A673 (cell line): ENCODE measurements around the gene DNAH1. TPM values are rescaled to one million over a fixed set of nuclear protein-coding genes. Genes with fewer than 3 reads are reported as not detected.

Experiments used
- BruUV-seq: library from RNA; stranded (reverse); fragments of 400-500 nt; replicated peaks from 2 replicates; lab custom pipeline; 2021; lab: Mats Ljungman, UMichigan
- CTCF ChIA-PET: fragments of 300-600 bp; sonication (Branson Sonifier 250); formaldehyde crosslinking; loops from one replicate; lab custom pipeline; 2022; ENCODE audit warnings: antibody characterized with exemption; lab: Charles Lee
- POLR2A ChIA-PET: fragments of 300-600 bp; sonication (Branson Sonifier 250); formaldehyde crosslinking; loops from one replicate; lab custom pipeline; 2022; ENCODE audit warnings: antibody characterized with exemption; ENCODE audit not compliant: low non-redundant PET; lab: Charles Lee
- DNase-seq: peaks from one replicate; pipeline ENCODE4 v3.0.0-alpha.2; 2015; ENCODE audit warnings: low spot score
- H3K27ac ChIP-seq: fragments of 200-600 bp; sonication (generic); 2 replicates; pipeline ENCODE4 v1.5.1; 2016; ENCODE audit warnings: mixed run types, low read depth, mild to moderate bottlenecking, mixed read lengths, antibody characterized with exemption, low read length; ENCODE audit not compliant: poor library complexity, severe bottlenecking
- H3K27me3 ChIP-seq: fragments of 200-600 bp; sonication (generic); replicated peaks from 2 replicates; pipeline ENCODE4 v1.6.1; 2017; ENCODE audit warnings: mixed run types, low read depth, mild to moderate bottlenecking, mixed read lengths, antibody characterized with exemption, low read length; ENCODE audit not compliant: insufficient read depth, poor library complexity
- H3K36me3 ChIP-seq: fragments of 200-600 bp; sonication (generic); 2 replicates; pipeline ENCODE4 v1.6.1; 2016; ENCODE audit warnings: mixed run types, mild to moderate bottlenecking, mixed read lengths, antibody characterized with exemption, low read length; ENCODE audit not compliant: insufficient read depth, poor library complexity, severe bottlenecking
- H3K4me1 ChIP-seq: fragments of 200-600 bp; sonication (generic); 2 replicates; pipeline ENCODE4 v1.6.1; 2017; ENCODE audit warnings: mixed run types, mild to moderate bottlenecking, mixed read lengths, antibody characterized with exemption, low read length; ENCODE audit not compliant: insufficient read depth, poor library complexity, severe bottlenecking
- H3K4me3 ChIP-seq: fragments of 200-600 bp; sonication (generic); 2 replicates; pipeline ENCODE4 v1.5.1; 2016; ENCODE audit warnings: low read depth, mixed run types, mild to moderate bottlenecking, mixed read lengths, low read length; ENCODE audit not compliant: poor library complexity, severe bottlenecking
- H3K9me3 ChIP-seq: fragments of 200-600 bp; sonication (generic); 2 replicates; pipeline ENCODE4 v1.6.1; 2016; ENCODE audit warnings: mixed run types, low read depth, mild to moderate bottlenecking, mixed read lengths, antibody characterized with exemption, low read length; ENCODE audit not compliant: poor library complexity, severe bottlenecking
- EZH2 ChIP-seq: fragments of 200-600 bp; sonication (generic); IDR thresholded peaks from 2 replicates; pipeline ENCODE4 v1.6.1; 2017; ENCODE audit warnings: borderline replicate concordance, low read depth, mild to moderate bottlenecking, mixed read lengths, antibody characterized with exemption, low read length; ENCODE audit not compliant: poor library complexity, severe bottlenecking
- intact Hi-C: fragments of 100-400 bp; cut with micrococcal nuclease; formaldehyde crosslinking; loops from one replicate; pipeline ENCODE4 v1.10.0; 2022; ENCODE audit not compliant: unreplicated experiment
- total RNA-seq: library from RNA; stranded (reverse); gene quantifications from 2 replicates; pipeline ENCODE4 v1.2.3, GENCODE V29; 2021
- TF ChIP-seq, protein P1 (sequence below): fragments of 300-800, 200-600 bp; sonication (generic); conservative IDR thresholded peaks from 2 replicates; pipeline ENCODE4 v1.5.1; 2017; ENCODE audit warnings: low read depth, mild to moderate bottlenecking, antibody characterized with exemption, low read length, moderate library complexity, mixed read lengths

The DNAH1 gene
- total RNA-seq, 1 experiment from 2014 or later, result 1.3 TPM

DNA sequence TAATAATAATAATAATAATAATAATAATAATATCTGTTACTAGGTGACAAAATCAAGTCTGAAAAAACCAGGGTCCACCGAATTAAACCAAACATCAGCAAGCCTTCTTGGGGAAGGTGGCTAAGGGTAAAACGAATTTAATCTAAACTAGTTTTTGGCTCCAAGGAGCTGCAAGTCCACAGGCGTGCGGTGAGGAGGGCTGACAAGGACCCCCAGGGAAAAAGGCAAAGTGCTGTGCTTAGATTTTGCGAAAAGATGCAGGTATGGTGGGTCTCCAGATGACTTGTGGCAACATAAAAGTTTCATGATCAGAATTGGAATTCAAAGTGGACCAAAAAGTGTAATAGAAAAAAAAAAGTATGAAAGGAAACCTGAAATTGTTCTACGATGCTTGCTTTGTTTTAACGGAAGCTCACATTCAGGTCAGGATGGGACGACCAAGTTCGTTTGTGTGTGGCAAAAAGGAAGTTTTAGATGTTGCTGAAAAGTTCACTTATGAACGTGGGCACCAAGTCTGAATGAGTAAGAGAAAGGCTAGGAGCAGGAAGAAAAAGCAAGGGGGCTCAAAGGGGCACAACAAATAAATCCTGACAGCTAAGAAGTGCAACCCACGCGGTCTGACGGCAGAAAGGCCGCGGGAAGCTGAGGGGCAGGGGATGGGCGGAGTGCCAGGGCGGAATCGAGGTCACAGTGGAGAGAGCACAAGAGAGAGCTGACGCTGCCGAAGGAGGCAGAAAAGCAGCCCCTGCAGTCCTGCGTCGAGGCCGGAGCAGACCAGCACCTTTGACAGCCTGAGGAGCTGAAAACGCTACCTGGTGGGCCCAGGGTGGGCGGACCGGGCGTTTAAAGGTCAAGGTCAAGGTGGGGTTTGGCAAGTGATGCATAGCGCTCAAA is 38.8 kb upstream of the DNAH1 start:
- POLR2A ChIA-PET, result interaction anchor here (1.1 kb wide), 1 partner anchor 43 kb away, joined by 3 read pairs; no protein-coding TSS in a partner anchor
- TSS peak; percentile 40 for BruUV-seq
- Histone ChIP-seq H3K27ac (peak overlapping the region; percentile 89), H3K27me3 (no peaks in the 10 kb centered on the region), H3K36me3 (no peaks in the 10 kb centered on the region), H3K4me1 (peaks cover 7% of the 10 kb centered on the region), H3K9me3 (no peaks in the 10 kb centered on the region), H3K4me3 (peak overlapping the region; percentile 74)
- CTCF ChIA-PET, result no interaction called here
- intact Hi-C loops, result loop anchor here (5.0 kb wide), 1 partner anchor 35 kb away; no protein-coding TSS in a partner anchor
- TF ChIP-seq, protein P1, sequence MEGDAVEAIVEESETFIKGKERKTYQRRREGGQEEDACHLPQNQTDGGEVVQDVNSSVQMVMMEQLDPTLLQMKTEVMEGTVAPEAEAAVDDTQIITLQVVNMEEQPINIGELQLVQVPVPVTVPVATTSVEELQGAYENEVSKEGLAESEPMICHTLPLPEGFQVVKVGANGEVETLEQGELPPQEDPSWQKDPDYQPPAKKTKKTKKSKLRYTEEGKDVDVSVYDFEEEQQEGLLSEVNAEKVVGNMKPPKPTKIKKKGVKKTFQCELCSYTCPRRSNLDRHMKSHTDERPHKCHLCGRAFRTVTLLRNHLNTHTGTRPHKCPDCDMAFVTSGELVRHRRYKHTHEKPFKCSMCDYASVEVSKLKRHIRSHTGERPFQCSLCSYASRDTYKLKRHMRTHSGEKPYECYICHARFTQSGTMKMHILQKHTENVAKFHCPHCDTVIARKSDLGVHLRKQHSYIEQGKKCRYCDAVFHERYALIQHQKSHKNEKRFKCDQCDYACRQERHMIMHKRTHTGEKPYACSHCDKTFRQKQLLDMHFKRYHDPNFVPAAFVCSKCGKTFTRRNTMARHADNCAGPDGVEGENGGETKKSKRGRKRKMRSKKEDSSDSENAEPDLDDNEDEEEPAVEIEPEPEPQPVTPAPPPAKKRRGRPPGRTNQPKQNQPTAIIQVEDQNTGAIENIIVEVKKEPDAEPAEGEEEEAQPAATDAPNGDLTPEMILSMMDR, result no peak
- no peak for TF ChIP-seq EZH2
- DNase-seq, result peak; percentile 17

DNA sequence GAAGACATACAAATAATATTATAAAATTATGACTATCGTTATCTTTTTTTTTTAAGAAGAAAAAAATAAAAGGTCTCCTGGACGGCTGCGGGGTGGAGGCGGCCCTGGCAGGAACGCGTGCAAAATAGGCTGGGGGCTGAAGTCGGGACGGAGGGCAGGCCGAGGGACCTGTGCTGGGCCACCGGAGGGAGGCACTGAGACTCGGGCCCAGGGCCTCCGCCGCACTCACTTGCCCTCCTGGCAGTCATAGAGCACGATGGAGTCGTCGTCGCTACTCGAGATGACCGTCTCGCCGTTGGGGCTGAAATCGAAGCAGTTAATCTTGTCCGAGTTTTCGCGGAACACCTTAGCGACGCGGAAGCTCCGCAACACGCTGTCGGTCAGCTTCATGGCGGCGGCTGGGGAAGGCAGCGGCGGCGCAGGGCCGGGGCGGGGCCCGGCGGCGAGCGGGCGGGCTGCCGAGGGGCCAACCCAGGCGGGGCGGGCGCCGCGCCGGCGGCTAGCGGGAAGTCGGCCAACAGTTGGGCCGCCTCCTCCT is 38.1 kb upstream of the DNAH1 start:
- ChIA-PET POLR2A (interaction anchor here (1.1 kb wide), 1 partner anchor 42 kb away, joined by 3 read pairs; no protein-coding TSS in a partner anchor), CTCF (no interaction called here)
- DNase-seq, result no peak
- H3K4me3 ChIP-seq, result peak overlapping the region; percentile 74
- no TSS peak for BruUV-seq
- no peak for TF ChIP-seq EZH2
- TF ChIP-seq, protein P1, result no peak
- H3K9me3 ChIP-seq, result no peaks in the 10 kb centered on the region
- no peaks in the 10 kb centered on the region for H3K27me3 ChIP-seq
- no peaks in the 10 kb centered on the region for H3K36me3 ChIP-seq
- peaks cover 7% of the 10 kb centered on the region for H3K4me1 ChIP-seq
- H3K27ac ChIP-seq, result peak overlapping the region; percentile 89
- intact Hi-C loops, result loop anchor here (5.0 kb wide), 1 partner anchor 36 kb away; no protein-coding TSS in a partner anchor

DNA sequence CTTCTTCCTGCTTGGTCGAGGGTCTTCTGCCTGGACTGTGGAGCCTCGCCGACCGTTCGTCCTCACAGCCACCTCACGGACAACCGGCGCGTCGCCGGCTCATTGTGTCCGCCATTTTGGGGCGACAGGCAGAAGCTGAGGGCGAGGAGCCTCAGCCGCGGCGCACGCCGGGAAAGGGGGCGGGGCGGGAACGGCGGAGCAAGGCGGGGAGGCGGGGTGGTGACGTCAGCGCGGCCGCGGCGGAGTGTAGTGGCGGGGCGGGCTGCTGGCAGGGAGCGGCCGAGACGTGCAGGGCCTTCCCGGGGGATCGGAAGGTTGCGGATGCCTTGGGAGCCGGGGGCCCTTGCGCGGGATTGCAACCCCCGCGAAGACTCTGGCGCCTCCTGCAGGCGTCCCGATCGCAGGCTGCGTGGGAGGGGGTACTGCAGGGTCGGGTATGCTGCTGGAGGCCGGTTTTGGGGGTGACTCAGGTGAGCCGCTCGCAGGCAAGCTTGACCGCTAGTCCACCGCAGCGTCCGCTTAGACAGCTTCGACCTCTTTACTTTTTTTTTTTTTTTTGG is 37.5 kb upstream of the DNAH1 start, which contains the start of gene WDR82:
Gene WDR82, minus strand, starts transcription at position 140 of the 560 bp plus-strand sequence. CDS start 288 bp downstream, outside the sequence.
- no peak for TF ChIP-seq EZH2
- TF ChIP-seq, protein P1, result peak; percentile 37; the same call in 1 of the 2 replicates
- H3K9me3 ChIP-seq, result no peaks in the 10 kb centered on the region
- peaks cover 7% of the 10 kb centered on the region for H3K4me1 ChIP-seq
- ChIA-PET CTCF (no interaction called here), POLR2A (interaction anchor here (1.1 kb wide), 1 partner anchor 42 kb away, joined by 3 read pairs; no protein-coding TSS in a partner anchor)
- peak within 1 kb of the TSS; percentile 89 for H3K27ac ChIP-seq
- no peaks in the 10 kb centered on the region for H3K36me3 ChIP-seq
- no peaks in the 10 kb centered on the region for H3K27me3 ChIP-seq
- no TSS peak for BruUV-seq
- DNase-seq, result peak; percentile 90
- intact Hi-C loops, result loop anchor here (5.0 kb wide), 1 partner anchor 36 kb away; no protein-coding TSS in a partner anchor
- H3K4me3 ChIP-seq, result peak within 1 kb of the TSS; percentile 74
